Activated B cell treated with CpG ODN at 0.5 μM for 24 hours (primary cell): Measurements from ENCODE around the gene UMPS. TPM values are rescaled to one million over a fixed set of nuclear protein-coding genes. Genes with fewer than 3 reads are reported as not detected.
"Not testable (repeated sequence)": the region's sequence is repeated elsewhere in the genome, so short reads cannot be mapped to it uniquely, and the experiment has no call there.

Source experiments
- ATAC-seq: fragments of 200-7000 bp; cut with Tn5 transposase; one replicate; pipeline ENCODE4 v1.10.0; 2021; ENCODE audit warnings: low read depth, mild to moderate bottlenecking, moderate library complexity
- CTCF ChIA-PET: fragments of 350-600 bp; sonication (Branson Sonifier 250); formaldehyde crosslinking; loops from one replicate; lab custom pipeline; 2021; ENCODE audit warnings: antibody characterized with exemption; lab: Charles Lee
- POLR2A ChIA-PET: fragments of 350-600 bp; sonication (Branson Sonifier 250); formaldehyde crosslinking; loops from one replicate; lab custom pipeline; 2021; ENCODE audit warnings: antibody characterized with exemption; lab: Charles Lee
- DNase-seq: peaks from one replicate; pipeline ENCODE4 v3.0.0; 2022
- H3K27ac Mint-ChIP-seq: one replicate; pipeline ENCODE4 v1.8.0; 2020; ENCODE audit warnings: mixed read lengths
- H3K27me3 Mint-ChIP-seq: one replicate; pipeline ENCODE4 v1.8.0; 2021; ENCODE audit warnings: mixed read lengths
- H3K36me3 Mint-ChIP-seq: one replicate; pipeline ENCODE4 v1.8.0; 2021; ENCODE audit warnings: low read depth, mixed read lengths
- H3K4me1 Mint-ChIP-seq: one replicate; pipeline ENCODE4 v1.8.0; 2021; ENCODE audit warnings: mixed read lengths
- H3K4me3 Mint-ChIP-seq: one replicate; pipeline ENCODE4 v1.8.0; 2020; ENCODE audit warnings: mild to moderate bottlenecking, mixed read lengths
- H3K9me3 Mint-ChIP-seq: one replicate; pipeline ENCODE4 v1.8.0; 2020; ENCODE audit warnings: mixed read lengths
- intact Hi-C: fragments of 100-400 bp; cut with micrococcal nuclease; formaldehyde crosslinking; loops from one replicate; pipeline ENCODE4 v1.15.1; 2024
- total RNA-seq: library from RNA; stranded (reverse); gene quantifications from 2 replicates; pipeline ENCODE4 v1.2.3, GENCODE V29; 2022
- TF ChIP-seq, protein P1 (sequence below): fragments of 200-600 bp; IDR thresholded peaks from one replicate; pipeline ENCODE4 v1.8.0; 2022; ENCODE audit warnings: antibody characterized with exemption, mild to moderate bottlenecking

Gene UMPS
- total RNA-seq, 1 donor from 2014 or later = 31.6 TPM

DNA sequence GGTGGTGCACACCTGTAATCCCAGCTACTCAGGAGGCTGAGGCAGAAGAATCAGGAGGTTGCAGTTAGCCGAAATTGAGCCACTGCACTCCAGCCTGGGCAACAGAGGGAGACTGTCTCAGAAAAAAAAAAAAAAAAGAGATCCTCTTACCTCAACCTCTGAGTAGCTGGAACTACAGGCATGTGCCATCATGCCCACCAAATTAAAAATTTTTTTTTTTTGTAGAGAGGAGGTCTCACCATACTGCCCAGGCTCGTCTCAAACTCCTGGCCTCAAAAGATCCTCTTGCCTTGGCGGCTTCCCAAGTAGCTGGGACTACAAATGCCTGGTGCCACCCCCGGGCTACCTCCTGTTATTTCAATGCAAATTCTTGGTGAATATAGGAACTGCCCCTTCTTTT, 1.5 kb downstream of the UMPS start:
- CTCF ChIA-PET = interaction anchor here (2.0 kb wide), 1 partner anchor 29 kb away, joined by 8 read pairs; no protein-coding TSS in a partner anchor
- intact Hi-C loops = loop anchor here (5.0 to 10.0 kb wide), 4 partner anchors 643 to 1743 kb away; partner anchors contain the start of genes OSBPL11, ZNF148 and ZXDC
- TF ChIP-seq, protein P1, sequence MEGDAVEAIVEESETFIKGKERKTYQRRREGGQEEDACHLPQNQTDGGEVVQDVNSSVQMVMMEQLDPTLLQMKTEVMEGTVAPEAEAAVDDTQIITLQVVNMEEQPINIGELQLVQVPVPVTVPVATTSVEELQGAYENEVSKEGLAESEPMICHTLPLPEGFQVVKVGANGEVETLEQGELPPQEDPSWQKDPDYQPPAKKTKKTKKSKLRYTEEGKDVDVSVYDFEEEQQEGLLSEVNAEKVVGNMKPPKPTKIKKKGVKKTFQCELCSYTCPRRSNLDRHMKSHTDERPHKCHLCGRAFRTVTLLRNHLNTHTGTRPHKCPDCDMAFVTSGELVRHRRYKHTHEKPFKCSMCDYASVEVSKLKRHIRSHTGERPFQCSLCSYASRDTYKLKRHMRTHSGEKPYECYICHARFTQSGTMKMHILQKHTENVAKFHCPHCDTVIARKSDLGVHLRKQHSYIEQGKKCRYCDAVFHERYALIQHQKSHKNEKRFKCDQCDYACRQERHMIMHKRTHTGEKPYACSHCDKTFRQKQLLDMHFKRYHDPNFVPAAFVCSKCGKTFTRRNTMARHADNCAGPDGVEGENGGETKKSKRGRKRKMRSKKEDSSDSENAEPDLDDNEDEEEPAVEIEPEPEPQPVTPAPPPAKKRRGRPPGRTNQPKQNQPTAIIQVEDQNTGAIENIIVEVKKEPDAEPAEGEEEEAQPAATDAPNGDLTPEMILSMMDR = no peak

DNA sequence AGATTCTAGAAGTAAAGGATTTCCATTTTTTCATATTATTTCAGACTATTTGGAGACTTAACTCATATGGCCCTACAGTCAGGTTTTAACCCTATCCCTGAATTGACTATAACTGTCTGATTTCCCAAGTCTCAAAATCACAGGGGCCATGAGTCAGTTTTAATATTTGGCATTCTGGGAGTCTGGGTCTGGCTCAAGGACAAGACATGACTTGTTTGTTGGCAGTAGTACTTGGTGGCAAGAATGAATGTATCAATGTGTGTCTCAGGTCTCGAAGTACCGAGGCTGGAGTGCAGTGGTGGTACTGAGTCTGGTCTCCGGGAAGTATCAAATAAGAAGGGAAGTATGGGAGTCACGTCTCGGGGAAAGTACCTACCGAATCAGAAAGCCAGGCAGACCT, 10.8 kb downstream of the UMPS start:
- Mint-ChIP-seq H3K4me1 (peaks cover 6% of the 10 kb centered on the region), H3K36me3 (peaks cover 82% of the 10 kb centered on the region), H3K4me3 (no peak overlapping the region), H3K9me3 (no peaks in the 10 kb centered on the region), H3K27ac (no peak overlapping the region), H3K27me3 (no peaks in the 10 kb centered on the region)
- intact Hi-C loops = no loop called here
- ATAC-seq (no peak), DNase-seq (no peak)
- POLR2A ChIA-PET = no interaction called here
- TF ChIP-seq, protein P1 = no peak
- CTCF ChIA-PET = no interaction called here

More for the DNA sequence above, 1.5 kb downstream of the UMPS start:
- Mint-ChIP-seq H3K9me3 (no peaks in the 10 kb centered on the region), H3K4me1 (peaks cover 29% of the 10 kb centered on the region), H3K36me3 (peaks cover 28% of the 10 kb centered on the region), H3K4me3 (peak overlapping the region; percentile 11), H3K27ac (no peak overlapping the region), H3K27me3 (peaks cover 6% of the 10 kb centered on the region)
- POLR2A ChIA-PET = no interaction called here
- DNase-seq (no peak), ATAC-seq (no peak)

DNA sequence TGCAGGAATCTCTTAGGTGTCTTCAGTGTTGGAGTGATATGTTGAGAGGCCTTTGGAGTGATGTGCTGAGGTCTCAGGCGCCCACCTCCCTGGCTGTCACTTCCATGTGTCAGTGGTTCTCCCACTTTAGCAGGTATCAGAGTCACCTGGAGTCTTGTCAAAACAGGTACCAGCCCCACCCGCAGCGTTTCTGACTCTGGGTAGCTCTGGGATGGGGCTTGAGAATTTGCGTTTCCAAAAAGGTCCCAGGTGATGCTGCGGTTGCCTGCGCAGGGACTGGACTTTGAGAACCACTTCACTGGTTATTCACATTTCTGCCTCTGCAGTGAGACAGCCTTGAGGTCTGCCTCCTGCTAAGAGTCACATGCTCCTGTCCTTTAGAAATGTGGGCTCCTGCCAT, 15.5 kb downstream of the UMPS start:
- ChIA-PET CTCF (no interaction called here), POLR2A (no interaction called here)
- intact Hi-C loops = no loop called here
- Mint-ChIP-seq H3K36me3 (peaks cover 57% of the 10 kb centered on the region), H3K27ac (no peak overlapping the region), H3K4me3 (no peak overlapping the region), H3K9me3 (no peaks in the 10 kb centered on the region), H3K4me1 (peaks cover 3% of the 10 kb centered on the region), H3K27me3 (no peaks in the 10 kb centered on the region)
- TF ChIP-seq, protein P1 = no peak
- no peak for DNase-seq
- ATAC-seq = no peak

DNA sequence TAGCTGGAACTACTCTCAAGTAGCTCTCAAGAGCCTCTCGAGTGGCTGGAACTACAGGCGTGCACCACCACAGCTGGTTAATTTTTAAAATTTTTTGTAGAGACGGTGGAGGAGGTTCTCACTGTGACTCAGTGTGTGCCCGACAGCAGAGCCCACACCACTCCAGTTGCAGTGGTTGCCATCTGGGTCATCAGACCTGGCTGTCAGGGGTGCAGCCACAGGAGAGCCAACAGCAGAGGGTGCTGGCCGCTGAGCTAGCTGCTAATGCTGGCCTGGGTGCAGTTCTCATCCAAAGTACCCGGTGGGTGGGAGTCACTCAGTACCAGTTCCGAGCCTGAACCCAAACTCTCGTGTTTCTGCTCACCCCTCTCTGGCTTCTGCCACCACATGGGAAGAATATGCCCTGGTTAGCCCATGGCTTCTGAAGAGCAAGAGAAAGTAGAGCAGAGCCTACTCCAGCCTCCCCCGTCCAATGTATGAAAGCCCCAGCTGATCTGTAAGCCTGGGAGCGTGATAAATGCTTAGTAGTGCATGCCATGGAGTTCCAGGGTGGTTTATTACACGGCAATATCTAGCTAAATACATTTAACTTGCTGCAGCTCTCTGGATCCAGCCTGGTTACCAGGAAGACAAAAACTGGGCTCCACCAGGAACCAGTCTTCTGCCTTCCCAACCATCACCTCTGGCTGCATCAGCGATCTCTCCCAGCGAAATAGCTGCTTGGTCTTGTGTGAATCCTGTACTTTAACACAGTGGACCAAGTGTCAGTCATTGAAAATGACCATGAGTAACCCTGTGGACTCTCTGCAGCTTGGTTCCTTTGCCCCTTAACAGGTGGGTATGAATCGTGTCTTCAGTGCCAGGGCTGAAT, 17.1 kb downstream of the UMPS start:
- TF ChIP-seq, protein P1 = no peak
- Mint-ChIP-seq H3K36me3 (peaks cover 44% of the 10 kb centered on the region), H3K27ac (no peak overlapping the region), H3K27me3 (no peaks in the 10 kb centered on the region), H3K4me3 (no peak overlapping the region), H3K4me1 (no peaks in the 10 kb centered on the region), H3K9me3 (no peaks in the 10 kb centered on the region)
- ChIA-PET CTCF (interaction anchor here (1.5 kb wide), 1 partner anchor 13 kb away, joined by 6 read pairs; no protein-coding TSS in a partner anchor), POLR2A (no interaction called here)
- DNase-seq (no peak), ATAC-seq (no peak)
- intact Hi-C loops = no loop called here

DNA sequence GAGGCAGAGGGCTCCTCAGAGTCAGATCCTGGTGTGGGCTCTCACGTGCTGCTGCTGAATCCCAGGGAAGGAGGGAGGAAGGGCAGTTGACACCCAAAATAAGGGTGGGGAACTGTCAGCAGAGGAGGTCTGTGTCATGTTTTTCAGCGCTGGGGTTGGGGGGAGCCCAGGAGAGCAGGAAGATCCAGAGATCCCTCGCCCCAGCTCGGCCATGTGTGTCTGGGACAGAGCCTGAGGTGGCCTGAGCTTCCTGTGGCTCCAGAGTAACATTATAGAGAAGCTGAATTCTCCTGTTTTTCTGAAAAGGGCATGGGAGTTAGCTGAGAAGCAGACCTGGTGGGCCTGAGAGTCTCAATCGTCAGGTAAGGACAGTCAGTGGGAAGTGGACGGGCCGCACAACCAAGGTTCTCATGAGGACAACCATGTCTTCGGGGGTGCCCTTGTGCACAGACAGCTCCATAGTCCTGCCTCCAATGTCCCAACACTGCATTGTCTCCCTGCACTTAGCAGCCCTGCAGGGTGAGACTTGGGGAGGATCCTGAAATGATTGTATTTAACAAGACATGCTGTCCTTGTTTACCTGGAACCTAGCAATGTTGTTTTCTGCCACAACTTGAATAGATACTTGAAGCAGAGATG, 18.4 kb downstream of the UMPS start:
- no peak overlapping the region for H3K27ac Mint-ChIP-seq
- ATAC-seq = no peak
- no peak overlapping the region for H3K4me3 Mint-ChIP-seq
- ChIA-PET POLR2A (no interaction called here), CTCF (no interaction called here)
- H3K9me3 Mint-ChIP-seq = no peaks in the 10 kb centered on the region
- peaks cover 37% of the 10 kb centered on the region for H3K36me3 Mint-ChIP-seq
- TF ChIP-seq, protein P1 = no peak
- H3K4me1 Mint-ChIP-seq = no peaks in the 10 kb centered on the region
- no peaks in the 10 kb centered on the region for H3K27me3 Mint-ChIP-seq
- DNase-seq = no peak
- intact Hi-C loops = no loop called here

DNA sequence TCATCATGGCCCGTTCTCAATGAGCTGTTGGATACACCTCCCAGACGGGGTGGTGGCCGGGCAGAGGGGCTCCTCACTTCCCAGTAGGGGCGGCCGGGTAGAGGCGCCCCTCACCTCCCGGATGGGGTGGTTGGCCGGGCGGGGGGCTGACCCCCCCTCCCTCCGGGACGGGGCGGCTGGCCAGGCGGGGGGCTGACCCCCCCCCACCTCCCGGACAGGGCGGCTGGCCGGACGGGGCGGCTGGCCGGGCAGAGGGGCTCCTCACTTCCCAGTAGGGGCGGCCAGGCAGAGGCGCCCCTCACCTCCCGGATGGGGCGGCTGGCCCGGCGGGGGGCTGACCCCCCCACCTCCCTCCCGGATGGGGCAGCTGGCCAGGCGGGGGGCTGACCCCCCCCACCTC, 19.6 kb downstream of the UMPS start:
- H3K9me3 Mint-ChIP-seq, H3K27me3 Mint-ChIP-seq, H3K27ac Mint-ChIP-seq, ATAC-seq, H3K4me1 Mint-ChIP-seq, H3K4me3 Mint-ChIP-seq, intact Hi-C loops, CTCF ChIA-PET, DNase-seq, POLR2A ChIA-PET: not testable (repeated sequence)
- peaks cover 25% of the 10 kb centered on the region for H3K36me3 Mint-ChIP-seq
